Measurements from ENCODE around the gene SRRM4. TPM values are rescaled to one million over a fixed set of nuclear protein-coding genes. Genes with fewer than 3 reads are reported as not detected.

Gene SRRM4
- total RNA-seq, 2 experiments from 2014 or later, result not detected

DNA sequence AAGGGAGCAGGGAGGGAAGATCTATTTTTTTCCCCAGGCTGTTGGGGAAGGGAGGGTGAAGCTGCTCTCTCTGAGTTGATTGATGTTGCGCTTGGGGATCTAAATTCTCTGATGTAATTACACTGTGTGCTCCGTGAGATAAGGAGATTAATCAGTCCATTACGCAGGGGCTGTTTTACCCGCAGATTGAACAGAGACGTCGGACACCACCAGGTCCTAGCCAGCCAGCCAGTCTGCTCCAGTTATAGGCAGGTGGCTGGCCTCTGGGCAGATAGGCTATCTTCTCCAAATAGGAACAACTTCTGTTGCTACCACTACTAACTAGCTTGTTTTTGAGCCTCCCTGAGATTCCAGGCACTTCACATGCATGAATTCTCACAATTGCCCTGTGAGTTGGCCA, 91.1 kb downstream of the SRRM4 start:
- H3K9me3 ChIP-seq (ENCODE audit: control insufficient read depth in 1 of 2, insufficient read depth in 1 of 2, low read length in 2 of 2), result no peaks in the 10 kb centered on the region
- H3K27me3 Mint-ChIP-seq, result peaks cover 6% of the 10 kb centered on the region
- POLR2A ChIA-PET, result interaction anchor here (0.6 kb wide), 1 partner anchor 326 kb away, joined by 3 read pairs; no protein-coding TSS in a partner anchor

DNA sequence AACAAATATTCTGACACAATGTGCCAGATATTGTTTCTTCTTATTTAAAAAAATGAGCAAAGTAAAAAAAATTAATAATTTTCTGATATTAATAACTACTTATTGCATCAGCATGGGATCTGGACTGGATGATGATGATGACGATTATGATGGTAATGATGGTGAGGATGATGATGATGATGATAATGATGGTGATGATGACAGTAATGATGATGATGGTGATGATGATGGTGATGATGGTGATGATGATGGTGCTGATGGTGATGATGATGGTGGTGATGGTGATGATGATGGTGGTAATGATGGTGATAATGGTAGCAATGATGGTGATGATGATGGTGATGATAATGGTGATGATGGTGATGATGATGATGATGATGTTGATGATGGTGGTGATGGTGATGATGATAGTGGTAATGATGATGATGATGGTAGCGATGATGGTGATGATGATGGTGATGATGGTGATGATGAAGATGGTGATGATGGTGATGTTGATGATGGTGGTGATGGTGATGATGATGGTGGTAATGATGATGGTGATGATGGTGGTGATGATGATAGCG, 94.0 kb downstream of the SRRM4 start:
- no peak for DNase-seq
- Histone ChIP-seq H3K4me3 (ENCODE audit: low read length) (no peak overlapping the region), H3K36me3 (ENCODE audit: insufficient read depth, low read length) (no peaks in the 10 kb centered on the region), H3K4me1 (ENCODE audit: insufficient read depth, low read length) (no peaks in the 10 kb centered on the region), H3K27me3 (ENCODE audit: control insufficient read depth in 1 of 2, insufficient read depth in 2 of 2, low read length in 2 of 2) (no peaks in the 10 kb centered on the region), H3K27ac (ENCODE audit: low read depth in 1 of 2, low read length in 2 of 2) (no peak overlapping the region), H3K9me3 (ENCODE audit: control insufficient read depth in 1 of 2, insufficient read depth in 1 of 2, low read length in 2 of 2) (no peaks in the 10 kb centered on the region)
- peaks cover 2% of the 10 kb centered on the region for H3K27me3 Mint-ChIP-seq
- H3K36me3 Mint-ChIP-seq (ENCODE audit: low read depth), result no peaks in the 10 kb centered on the region
- intact Hi-C loops (cut with DNase I, micrococcal nuclease), result loop anchor here in 1 of 2 experiments (5.0 kb wide), 1 partner anchor 1603 kb away; no protein-coding TSS in a partner anchor
- ATAC-seq (ENCODE audit: poor library complexity), result no peak
- peaks cover 2% of the 10 kb centered on the region for H3K9me3 Mint-ChIP-seq
- TF ChIP-seq, protein P1, sequence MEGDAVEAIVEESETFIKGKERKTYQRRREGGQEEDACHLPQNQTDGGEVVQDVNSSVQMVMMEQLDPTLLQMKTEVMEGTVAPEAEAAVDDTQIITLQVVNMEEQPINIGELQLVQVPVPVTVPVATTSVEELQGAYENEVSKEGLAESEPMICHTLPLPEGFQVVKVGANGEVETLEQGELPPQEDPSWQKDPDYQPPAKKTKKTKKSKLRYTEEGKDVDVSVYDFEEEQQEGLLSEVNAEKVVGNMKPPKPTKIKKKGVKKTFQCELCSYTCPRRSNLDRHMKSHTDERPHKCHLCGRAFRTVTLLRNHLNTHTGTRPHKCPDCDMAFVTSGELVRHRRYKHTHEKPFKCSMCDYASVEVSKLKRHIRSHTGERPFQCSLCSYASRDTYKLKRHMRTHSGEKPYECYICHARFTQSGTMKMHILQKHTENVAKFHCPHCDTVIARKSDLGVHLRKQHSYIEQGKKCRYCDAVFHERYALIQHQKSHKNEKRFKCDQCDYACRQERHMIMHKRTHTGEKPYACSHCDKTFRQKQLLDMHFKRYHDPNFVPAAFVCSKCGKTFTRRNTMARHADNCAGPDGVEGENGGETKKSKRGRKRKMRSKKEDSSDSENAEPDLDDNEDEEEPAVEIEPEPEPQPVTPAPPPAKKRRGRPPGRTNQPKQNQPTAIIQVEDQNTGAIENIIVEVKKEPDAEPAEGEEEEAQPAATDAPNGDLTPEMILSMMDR (IDR thresholded peaks at IDR 0.05), result no peak
- POLR2A ChIA-PET, result no interaction called here
- CTCF ChIA-PET, result no interaction called here
- no peak overlapping the region for H3K27ac Mint-ChIP-seq
- no peaks in the 10 kb centered on the region for H3K4me1 Mint-ChIP-seq (ENCODE audit: low read depth)
- no peak overlapping the region for H3K4me3 Mint-ChIP-seq

More for the DNA sequence above, 91.1 kb downstream of the SRRM4 start:
- Histone ChIP-seq H3K4me3 (ENCODE audit: low read length) (no peak overlapping the region), H3K36me3 (ENCODE audit: insufficient read depth, low read length) (no peaks in the 10 kb centered on the region), H3K27ac (ENCODE audit: low read depth in 1 of 2, low read length in 2 of 2) (no peak overlapping the region), H3K4me1 (ENCODE audit: insufficient read depth, low read length) (no peaks in the 10 kb centered on the region), H3K27me3 (ENCODE audit: control insufficient read depth in 1 of 2, insufficient read depth in 2 of 2, low read length in 2 of 2) (no peaks in the 10 kb centered on the region)
- TF ChIP-seq, protein P1 (IDR thresholded peaks at IDR 0.05), result no peak
- DNase-seq, result no peak
- Mint-ChIP-seq H3K36me3 (ENCODE audit: low read depth) (no peaks in the 10 kb centered on the region), H3K27ac (no peak overlapping the region), H3K9me3 (peaks cover 6% of the 10 kb centered on the region), H3K4me3 (no peak overlapping the region), H3K4me1 (ENCODE audit: low read depth) (no peaks in the 10 kb centered on the region)
- CTCF ChIA-PET, result no interaction called here
- ATAC-seq (ENCODE audit: poor library complexity), result no peak
- intact Hi-C loops (cut with DNase I, micrococcal nuclease), result no loop called here

DNA sequence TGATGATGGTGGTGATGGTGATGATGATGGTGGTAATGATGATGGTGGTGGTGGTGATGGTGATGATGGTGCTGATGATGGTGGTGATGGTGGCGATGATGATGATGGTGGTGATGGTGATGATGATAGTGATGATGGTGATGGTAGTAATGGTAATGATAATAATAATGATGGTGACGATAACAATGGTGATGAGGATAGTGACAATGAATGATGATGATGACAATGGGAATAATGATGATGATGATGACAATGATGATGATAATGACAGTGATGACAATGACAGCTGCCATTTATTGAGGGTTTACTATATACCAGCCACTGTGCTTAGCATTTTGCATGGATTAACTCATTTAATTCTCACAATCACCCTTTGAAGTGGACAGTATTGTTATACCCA, 94.6 kb downstream of the SRRM4 start:
- Mint-ChIP-seq H3K27me3 (no peaks in the 10 kb centered on the region), H3K4me1 (ENCODE audit: low read depth) (no peaks in the 10 kb centered on the region), H3K9me3 (peaks cover 2% of the 10 kb centered on the region), H3K4me3 (no peak overlapping the region), H3K36me3 (ENCODE audit: low read depth) (no peaks in the 10 kb centered on the region), H3K27ac (no peak overlapping the region)
- Histone ChIP-seq H3K27me3 (ENCODE audit: control insufficient read depth in 1 of 2, insufficient read depth in 2 of 2, low read length in 2 of 2) (no peaks in the 10 kb centered on the region), H3K27ac (ENCODE audit: low read depth in 1 of 2, low read length in 2 of 2) (no peak overlapping the region), H3K4me3 (ENCODE audit: low read length) (no peak overlapping the region), H3K9me3 (ENCODE audit: control insufficient read depth in 1 of 2, insufficient read depth in 1 of 2, low read length in 2 of 2) (no peaks in the 10 kb centered on the region), H3K4me1 (ENCODE audit: insufficient read depth, low read length) (no peaks in the 10 kb centered on the region), H3K36me3 (ENCODE audit: insufficient read depth, low read length) (no peaks in the 10 kb centered on the region)
- ATAC-seq (ENCODE audit: poor library complexity) (no peak), DNase-seq (no peak)
- POLR2A ChIA-PET, result no interaction called here
- TF ChIP-seq, protein P1 (IDR thresholded peaks at IDR 0.05), result no peak
- intact Hi-C loops (cut with DNase I, micrococcal nuclease), result loop anchor here in 1 of 2 experiments (5.0 kb wide), 1 partner anchor 1604 kb away; no protein-coding TSS in a partner anchor
- CTCF ChIA-PET, result no interaction called here

All from CD4-positive, alpha-beta T cell (primary cell).